Tibial artery (tissue), 4 donors: Measurements from ENCODE around the gene CTIF.

Experiments used
- DNase-seq, 2 donors: peaks; one replicate each; pipeline ENCODE4 v3.0.0-alpha.2; 2019
- H3K27ac ChIP-seq, 2 donors: fragments of 200-600 bp; sonication (generic) in 1 of 2; 1 replicate in 1 of 2; 2 replicates in 1 of 2; pipeline ENCODE4 v1.5.1; 2018 to 2019; ENCODE audit warnings: mild to moderate bottlenecking in 1 of 2
- H3K27me3 ChIP-seq, 2 donors: fragments of 200-600 bp; sonication (generic) in 1 of 2; one replicate each; pipeline versions ENCODE4 v1.5.1 to v1.6.0; 2016 to 2019
- H3K36me3 ChIP-seq, 3 donors: fragments of 200-600 bp; sonication (generic) in 2 of 3; one replicate each; pipeline ENCODE4 v1.5.1; 2016 to 2019; ENCODE audit warnings: mild to moderate bottlenecking in 2 of 3
- H3K4me1 ChIP-seq, 4 donors: fragments of 200-600 bp; sonication (generic) in 2 of 4; 1 replicate in 3 of 4; 2 replicates in 1 of 4; pipeline ENCODE4 v1.5.1; 2016 to 2019
- H3K4me3 ChIP-seq, 2 donors: fragments of 200-600 bp; sonication (generic) in 1 of 2; 1 replicate in 1 of 2; 2 replicates in 1 of 2; pipeline ENCODE4 v1.5.1; 2018 to 2019; ENCODE audit warnings: mild to moderate bottlenecking in 2 of 2
- H3K9me3 ChIP-seq, 3 donors: fragments of 200-600 bp; sonication (generic) in 1 of 3; one replicate each; pipeline ENCODE4 v1.5.1; 2016 to 2019
- CTCF ChIP-seq, 2 experiments: fragments of 200-600 bp in 1 of 2; fragments of 450-650 bp in 1 of 2; IDR thresholded peaks; one replicate each; pipeline ENCODE4 v1.5.1; 2017 to 2019; ENCODE audit warnings: antibody characterized with exemption in 2 of 2, mild to moderate bottlenecking in 1 of 2, moderate library complexity in 1 of 2
- intact Hi-C: fragments of 100-400 bp; cut with DNase I; formaldehyde crosslinking; loops from one replicate; pipeline ENCODE4 v1.15.0; 2023; ENCODE audit warnings: low total_unique reads

The CTIF gene

DNA sequence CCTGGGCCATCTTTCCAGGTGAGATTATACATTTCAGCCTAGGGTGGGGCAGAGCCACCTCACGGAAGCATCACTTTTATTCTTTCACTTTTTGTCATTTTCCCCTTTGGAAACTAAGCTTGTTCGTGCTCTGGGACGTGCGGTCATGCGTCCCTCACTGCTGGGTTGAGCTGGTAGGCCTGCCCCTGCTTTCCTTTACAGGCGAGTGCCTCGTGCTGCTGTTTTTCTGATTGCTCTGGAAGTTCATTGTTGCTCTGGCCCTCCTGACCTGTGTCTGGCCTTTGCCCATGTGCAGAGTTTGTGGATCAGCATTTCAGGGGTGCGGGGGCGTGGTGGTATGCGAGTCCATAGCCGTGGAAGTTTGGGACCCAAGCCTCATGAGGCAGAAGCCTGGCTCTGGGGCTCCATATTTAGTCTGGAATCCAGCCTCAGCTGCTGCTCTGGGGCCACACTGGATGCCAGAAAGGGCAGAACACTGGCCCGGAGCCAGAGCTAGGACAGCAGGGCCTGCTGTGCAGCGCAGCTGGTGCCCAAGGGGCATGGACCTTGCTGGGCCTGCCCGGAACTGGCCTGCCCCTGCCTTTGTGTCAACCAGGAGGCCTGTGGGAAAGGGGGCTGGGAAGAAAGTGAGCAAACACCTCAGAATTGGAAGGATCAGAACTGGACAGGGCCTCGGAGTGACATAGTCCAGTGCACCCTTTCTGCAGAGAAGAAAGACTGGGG lies 51.1 kb downstream of the CTIF start:
- no peaks in the 10 kb centered on the region for H3K9me3 ChIP-seq
- H3K36me3 ChIP-seq: no peaks in the 10 kb centered on the region
- peak; percentile 53 to 93 for DNase-seq
- no peaks in the 10 kb centered on the region for H3K27me3 ChIP-seq
- intact Hi-C loops: loop anchor here (5.0 kb wide), 1 partner anchor 43 kb away; no protein-coding TSS in a partner anchor
- H3K4me1 ChIP-seq: peaks cover 0 to 73% (median 43%) of the 10 kb centered on the region in 4 donors
- H3K27ac ChIP-seq: peak overlapping the region; percentile 72 to 77
- no peak overlapping the region for H3K4me3 ChIP-seq
- no peak for TF ChIP-seq CTCF (IDR thresholded peaks at IDR 0.05)

DNA sequence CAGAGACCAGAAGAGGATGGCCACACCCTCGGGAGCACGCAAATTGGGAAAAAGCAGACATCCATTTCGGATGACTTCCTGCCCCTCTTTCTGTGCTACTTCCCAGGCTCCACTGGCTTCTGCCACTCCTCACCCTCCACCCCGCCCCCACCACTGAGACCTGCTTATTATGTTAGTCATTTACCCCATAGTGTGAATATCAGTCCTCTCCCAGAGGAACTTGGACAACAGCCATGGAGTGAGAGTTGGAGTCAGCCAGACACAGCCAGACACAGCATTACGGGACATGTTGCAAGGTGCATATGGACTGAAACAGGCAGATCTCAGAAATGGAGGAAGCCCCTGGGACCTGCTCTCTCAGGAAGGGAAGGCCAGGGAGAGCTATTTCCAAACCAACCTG lies 51.8 kb downstream of the CTIF start:
- Histone ChIP-seq H3K4me3 (no peak overlapping the region), H3K27ac (peak overlapping the region; percentile 72 to 77), H3K36me3 (no peaks in the 10 kb centered on the region), H3K4me1 (peaks cover 0 to 78% (median 44%) of the 10 kb centered on the region in 4 donors), H3K9me3 (no peaks in the 10 kb centered on the region), H3K27me3 (no peaks in the 10 kb centered on the region)
- intact Hi-C loops: loop anchor here (5.0 kb wide), 1 partner anchor 43 kb away; no protein-coding TSS in a partner anchor
- no peak for TF ChIP-seq CTCF (IDR thresholded peaks at IDR 0.05)
- peak in 1 of 2 donors; percentile 79 for DNase-seq

GRCh38 chr18:48592540-48593171 lies 53.8 kb downstream of the CTIF start:
- intact Hi-C loops: loop anchor here (5.0 kb wide), 1 partner anchor 45 kb away; no protein-coding TSS in a partner anchor
- H3K4me1 ChIP-seq: peaks cover 0 to 85% (median 50%) of the 10 kb centered on the region in 4 donors
- no peaks in the 10 kb centered on the region for H3K27me3 ChIP-seq
- no peaks in the 10 kb centered on the region for H3K36me3 ChIP-seq
- H3K27ac ChIP-seq: peak overlapping the region; percentile 72 to 77
- peak in 1 of 2 donors; percentile 80 for DNase-seq
- no peak overlapping the region for H3K4me3 ChIP-seq
- no peaks in the 10 kb centered on the region for H3K9me3 ChIP-seq
- TF ChIP-seq CTCF (IDR thresholded peaks at IDR 0.05): no peak

GRCh38 chr18:48594471-48595094 lies 55.8 kb downstream of the CTIF start:
- intact Hi-C loops: loop anchor here (1.0 to 5.0 kb wide), 2 partner anchors 26 to 47 kb away; no protein-coding TSS in a partner anchor
- peak overlapping the region; percentile 52 to 77 for H3K27ac ChIP-seq
- TF ChIP-seq CTCF (IDR thresholded peaks at IDR 0.05): no peak
- H3K4me1 ChIP-seq: peaks cover 0 to 85% (median 49%) of the 10 kb centered on the region in 4 donors
- no peak overlapping the region for H3K4me3 ChIP-seq
- H3K9me3 ChIP-seq: no peaks in the 10 kb centered on the region
- H3K36me3 ChIP-seq: no peaks in the 10 kb centered on the region
- H3K27me3 ChIP-seq: no peaks in the 10 kb centered on the region
- DNase-seq: no peak

DNA sequence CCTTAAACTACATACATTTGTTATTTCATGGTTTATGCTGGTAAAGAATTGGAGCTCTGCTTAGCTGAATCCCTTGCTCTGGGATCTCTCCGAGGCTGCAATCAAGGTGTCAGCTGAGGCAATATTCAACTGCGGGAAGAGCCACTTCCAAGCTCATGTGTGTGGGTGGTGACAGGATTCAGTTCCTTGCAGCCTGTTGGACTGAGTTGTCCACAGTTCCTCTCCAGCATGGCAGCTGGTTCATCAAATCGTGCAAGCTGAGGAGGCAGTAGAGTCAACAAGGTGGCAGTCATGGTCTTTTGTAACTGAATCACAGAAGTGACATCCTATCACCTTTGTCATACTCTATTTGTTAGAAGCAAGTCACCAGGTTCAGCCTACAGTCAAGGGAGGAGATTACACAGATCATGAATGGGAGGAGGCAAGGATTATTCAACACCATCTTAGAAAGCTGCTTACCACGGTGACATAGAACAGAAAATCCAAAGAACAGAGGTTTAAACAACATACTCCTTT lies 56.9 kb downstream of the CTIF start:
- peak overlapping the region in 1 of 2 donors; percentile 52 for H3K27ac ChIP-seq
- no peaks in the 10 kb centered on the region for H3K36me3 ChIP-seq
- intact Hi-C loops: loop anchor here (1.0 kb wide), 1 partner anchor 25 kb away; no protein-coding TSS in a partner anchor
- no peak for DNase-seq
- no peaks in the 10 kb centered on the region for H3K27me3 ChIP-seq
- no peaks in the 10 kb centered on the region for H3K9me3 ChIP-seq
- H3K4me3 ChIP-seq: no peak overlapping the region
- TF ChIP-seq CTCF (IDR thresholded peaks at IDR 0.05): no peak
- H3K4me1 ChIP-seq: peaks cover 0 to 85% (median 49%) of the 10 kb centered on the region in 4 donors
